Chondrocyte (in vitro differentiated cells): ENCODE results near the gene ALPL. TPM values are rescaled to one million over a fixed set of nuclear protein-coding genes. Genes with fewer than 3 reads are reported as not detected.

Experiments
- DNase-seq: peaks from one replicate; pipeline ENCODE4 v3.0.0; 2021; ENCODE audit warnings: mixed read lengths, low spot score
- H3K27ac Mint-ChIP-seq: one replicate; pipeline ENCODE4 v1.8.0; 2021; ENCODE audit warnings: mild to moderate bottlenecking, moderate library complexity, mixed read lengths; ENCODE audit not compliant: unreplicated experiment
- H3K27me3 Mint-ChIP-seq: 2 replicates; pipeline ENCODE4 v1.8.0; 2021; ENCODE audit warnings: low read depth, mixed read lengths
- H3K36me3 Mint-ChIP-seq: 2 replicates; pipeline ENCODE4 v1.8.0; 2021; ENCODE audit warnings: low read depth, mixed read lengths
- H3K4me1 Mint-ChIP-seq: 2 replicates; pipeline ENCODE4 v1.8.0; 2021; ENCODE audit warnings: low read depth, mild to moderate bottlenecking, mixed read lengths
- H3K4me3 Mint-ChIP-seq: one replicate; pipeline ENCODE4 v1.8.0; 2021; ENCODE audit warnings: mild to moderate bottlenecking, moderate library complexity, mixed read lengths; ENCODE audit not compliant: unreplicated experiment
- H3K9me3 Mint-ChIP-seq: 2 replicates; pipeline ENCODE4 v1.8.0; 2021; ENCODE audit warnings: low read depth, mixed read lengths
- CTCF ChIP-seq: fragments of 200-600 bp; sonication (generic); IDR thresholded peaks from 2 replicates; pipeline ENCODE4 v1.5.0; 2021; ENCODE audit warnings: antibody characterized with exemption, mild to moderate bottlenecking, moderate library complexity
- total RNA-seq: library from RNA; stranded (reverse); gene quantifications from 3 replicates; pipeline ENCODE4 v1.2.1, GENCODE V29; 2021

Gene ALPL
- total RNA-seq, 1 donor from 2014 or later, result 19.2 TPM

DNA sequence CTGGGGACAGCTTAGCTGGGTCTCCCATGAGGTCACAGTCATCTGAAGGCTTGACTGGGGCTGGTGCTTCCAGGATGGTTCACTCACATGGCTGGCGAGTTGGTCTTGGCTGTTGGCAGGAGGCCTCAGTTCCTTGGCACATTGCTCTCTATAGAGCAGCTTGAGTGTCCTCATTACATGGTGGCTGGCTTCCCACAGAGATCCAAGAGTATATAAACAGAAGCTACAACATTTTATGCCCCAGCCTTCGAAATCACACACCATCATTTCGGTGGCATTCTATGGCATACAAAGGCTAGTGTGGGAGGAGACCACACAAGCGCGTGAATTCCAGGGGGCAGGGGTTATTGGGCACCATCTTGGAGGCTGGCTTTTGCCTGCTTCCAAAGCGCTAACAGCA, 63.0 kb downstream of the ALPL start:
- Mint-ChIP-seq H3K4me1 (peaks cover 27% of the 10 kb centered on the region), H3K36me3 (no peaks in the 10 kb centered on the region), H3K27ac (no peak overlapping the region), H3K4me3 (no peak overlapping the region), H3K9me3 (peaks cover 4% of the 10 kb centered on the region), H3K27me3 (no peaks in the 10 kb centered on the region)
- no peak for TF ChIP-seq CTCF
- no peak for DNase-seq

DNA sequence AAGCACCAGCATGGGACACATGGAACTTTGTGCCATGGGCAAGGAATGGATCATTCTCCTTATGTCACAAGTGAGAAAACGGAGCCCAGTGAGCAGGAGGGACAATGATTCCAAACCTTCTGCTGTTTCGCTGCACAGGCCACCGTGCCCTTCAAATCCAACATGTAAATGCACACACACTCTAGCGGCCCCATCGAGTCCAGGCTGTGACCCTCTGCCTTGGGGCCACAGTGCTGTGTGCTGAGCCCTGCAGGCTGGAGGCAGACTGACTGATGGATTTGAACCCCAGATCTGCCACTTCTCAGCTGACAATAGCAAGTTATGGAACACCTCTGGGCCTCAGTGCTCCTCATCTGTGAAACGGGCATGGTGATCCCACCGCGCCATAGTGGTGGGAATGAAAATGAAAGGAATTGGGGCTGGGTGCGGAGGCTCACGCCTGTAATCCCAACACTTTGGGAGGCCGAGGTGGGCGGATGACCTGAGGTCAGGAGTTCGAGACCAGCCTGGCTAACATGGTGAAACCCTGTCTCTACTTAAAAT, 63.6 kb downstream of the ALPL start:
- Mint-ChIP-seq H3K9me3 (peaks cover 4% of the 10 kb centered on the region), H3K4me1 (peaks cover 21% of the 10 kb centered on the region), H3K36me3 (no peaks in the 10 kb centered on the region), H3K27ac (no peak overlapping the region), H3K4me3 (no peak overlapping the region), H3K27me3 (no peaks in the 10 kb centered on the region)
- TF ChIP-seq CTCF, result no peak
- peak; percentile 56 for DNase-seq

DNA sequence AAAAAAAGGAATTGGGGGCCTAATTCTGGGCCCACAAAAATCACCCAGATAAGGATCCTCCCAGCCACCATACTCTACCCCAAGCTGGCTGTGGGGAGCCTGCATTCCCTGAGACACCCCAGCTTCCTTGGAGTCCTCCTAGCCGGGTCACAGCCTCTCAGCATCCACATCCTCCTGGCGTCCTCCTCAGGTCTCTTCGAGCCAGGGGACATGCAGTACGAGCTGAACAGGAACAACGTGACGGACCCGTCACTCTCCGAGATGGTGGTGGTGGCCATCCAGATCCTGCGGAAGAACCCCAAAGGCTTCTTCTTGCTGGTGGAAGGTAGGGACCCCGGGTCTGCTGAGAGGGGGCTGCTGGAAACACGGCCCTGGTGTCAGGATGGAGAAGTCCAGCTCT, 64.3 kb downstream of the ALPL start:
- Mint-ChIP-seq H3K27me3 (no peaks in the 10 kb centered on the region), H3K4me1 (peaks cover 14% of the 10 kb centered on the region), H3K36me3 (no peaks in the 10 kb centered on the region), H3K9me3 (peaks cover 4% of the 10 kb centered on the region), H3K4me3 (no peak overlapping the region), H3K27ac (no peak overlapping the region)
- no peak for TF ChIP-seq CTCF
- peak; percentile 49 for DNase-seq

- Mint-ChIP-seq H3K4me1 (peaks cover 9% of the 10 kb centered on the region), H3K36me3 (no peaks in the 10 kb centered on the region), H3K27me3 (no peaks in the 10 kb centered on the region), H3K27ac (no peak overlapping the region), H3K4me3 (no peak overlapping the region), H3K9me3 (peaks cover 4% of the 10 kb centered on the region)
- peak; percentile 87 for TF ChIP-seq CTCF
- DNase-seq, result peak; percentile 85
Measured at GRCh38 chr1:21573971-21574465, 64.8 kb downstream of the ALPL start.

DNA sequence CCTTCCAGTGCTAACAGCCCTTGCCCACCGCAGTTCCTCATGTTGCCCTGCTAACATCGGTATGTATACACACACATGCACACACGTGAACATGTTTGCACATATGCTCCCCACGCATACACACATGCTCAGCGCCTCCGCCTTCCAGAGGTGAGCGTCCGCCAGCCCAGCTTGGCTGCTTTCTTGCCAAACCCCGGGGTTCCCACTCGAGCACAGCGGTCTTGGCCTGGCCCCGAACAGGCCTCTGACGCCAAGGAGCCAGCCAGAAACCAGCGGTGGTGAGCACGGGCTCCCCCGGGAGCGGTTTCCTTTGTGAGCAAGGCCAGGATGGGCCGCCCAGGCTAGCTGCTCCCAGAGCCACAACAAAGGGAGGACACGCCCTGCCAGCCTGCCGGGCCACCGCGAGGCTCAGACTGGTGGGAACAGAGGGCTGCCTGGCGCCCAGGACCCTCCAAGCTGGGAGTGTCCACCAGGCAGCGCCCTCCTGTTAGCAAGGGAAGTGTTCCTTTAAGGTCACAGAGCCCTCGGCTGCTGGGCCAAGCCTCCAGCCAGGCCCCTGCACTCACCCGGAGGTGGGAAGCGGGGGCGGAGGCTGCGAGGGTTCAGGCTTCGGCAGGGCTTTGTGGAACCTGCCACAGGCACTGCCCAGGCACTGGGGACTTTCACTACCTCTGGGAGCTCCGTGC, 65.4 kb downstream of the ALPL start:
- no peaks in the 10 kb centered on the region for H3K27me3 Mint-ChIP-seq
- H3K36me3 Mint-ChIP-seq, result no peaks in the 10 kb centered on the region
- TF ChIP-seq CTCF, result peak; percentile 47
- H3K27ac Mint-ChIP-seq, result no peak overlapping the region
- H3K4me3 Mint-ChIP-seq, result no peak overlapping the region
- peaks cover 4% of the 10 kb centered on the region for H3K9me3 Mint-ChIP-seq
- H3K4me1 Mint-ChIP-seq, result peaks cover 8% of the 10 kb centered on the region
- DNase-seq, result peak; percentile 90
